GM08714 (cell line): ENCODE results near the gene ZNF701.
"Not testable (repeated sequence)": the region's sequence is repeated elsewhere in the genome, so short reads cannot be mapped to it uniquely, and the experiment has no call there.

Experiments
- H3K4me3 ChIP-seq: fragments of 200-500 bp; sonication (Bioruptor generic); 2 replicates; pipeline ENCODE4 v1.5.1; 2014; ENCODE audit warnings: mild to moderate bottlenecking, low read length, inconsistent platforms
- ZNF274 ChIP-seq: IDR thresholded peaks from 2 replicates; pipeline ENCODE4 v1.6.1; 2012; ENCODE audit warnings: mild to moderate bottlenecking, low read depth, low read length

ZNF701 gene

GRCh38 chr19:52542984-52543664 lies 27.0 kb upstream of the ZNF701 start:
- no peak overlapping the region for H3K4me3 ChIP-seq
- TF ChIP-seq ZNF274, result no peak

- H3K4me3 ChIP-seq, result no peak overlapping the region
- TF ChIP-seq ZNF274, result peak; percentile 83
These were observed 15.7 kb upstream of the ZNF701 start for GRCh38 chr19:52554216-52554971.

GRCh38 chr19:52557231-52557995 lies 12.7 kb upstream of the ZNF701 start:
- no peak for TF ChIP-seq ZNF274
- H3K4me3 ChIP-seq, result no peak overlapping the region

GRCh38 chr19:52558732-52559445 lies 11.2 kb upstream of the ZNF701 start:
- not testable (repeated sequence) for H3K4me3 ChIP-seq

- not testable (repeated sequence) for H3K4me3 ChIP-seq
These were observed 8.5 kb upstream of the ZNF701 start for GRCh38 chr19:52561611-52562010.

- no peak overlapping the region for H3K4me3 ChIP-seq
These were observed 4.0 kb upstream of the ZNF701 start for GRCh38 chr19:52566121-52566520.

GRCh38 chr19:52566588-52566987 lies 3.5 kb upstream of the ZNF701 start:
- no peak overlapping the region for H3K4me3 ChIP-seq
- no peak for TF ChIP-seq ZNF274

More at GRCh38 chr19:52566121-52566520, 4.0 kb upstream of the ZNF701 start:
- no peak for TF ChIP-seq ZNF274

GRCh38 chr19:52567921-52568320 lies 2.2 kb upstream of the ZNF701 start:
- H3K4me3 ChIP-seq, result no peak overlapping the region
- no peak for TF ChIP-seq ZNF274

- H3K4me3 ChIP-seq, result peak overlapping the region; percentile 81; the same call in 1 of the 2 replicates
These were observed 468 bp upstream of the ZNF701 start for GRCh38 chr19:52569638-52569999.

GRCh38 chr19:52584736-52585440 lies 14.8 kb downstream of the ZNF701 start:
- no peak for TF ChIP-seq ZNF274
- no peak overlapping the region for H3K4me3 ChIP-seq

GRCh38 chr19:52585604-52586003 lies 15.5 kb downstream of the ZNF701 start:
- no peak overlapping the region for H3K4me3 ChIP-seq
- no peak for TF ChIP-seq ZNF274

GRCh38 chr19:52590728-52591127 lies 20.6 kb downstream of the ZNF701 start:
- no peak overlapping the region for H3K4me3 ChIP-seq
- TF ChIP-seq ZNF274, result no peak

GRCh38 chr19:52592301-52592700 lies 22.2 kb downstream of the ZNF701 start:
- H3K4me3 ChIP-seq, result no peak overlapping the region
- no peak for TF ChIP-seq ZNF274

GRCh38 chr19:52593441-52593840 lies 23.4 kb downstream of the ZNF701 start:
- H3K4me3 ChIP-seq, result not testable (repeated sequence)
